NB4 (cell line): ENCODE results near the gene ARID3B.

Source experiments
- POLR2A ChIP-seq: IDR thresholded peaks from 2 replicates; pipeline ENCODE4 v1.6.1; 2011; ENCODE audit warnings: mild to moderate bottlenecking; ENCODE audit not compliant: insufficient read length; ENCODE audit errors: extremely low read depth
- TF ChIP-seq, protein P1 (sequence below): IDR thresholded peaks from one replicate; pipeline ENCODE4 v1.5.1; 2012; ENCODE audit warnings: low read depth, low read length

DNA sequence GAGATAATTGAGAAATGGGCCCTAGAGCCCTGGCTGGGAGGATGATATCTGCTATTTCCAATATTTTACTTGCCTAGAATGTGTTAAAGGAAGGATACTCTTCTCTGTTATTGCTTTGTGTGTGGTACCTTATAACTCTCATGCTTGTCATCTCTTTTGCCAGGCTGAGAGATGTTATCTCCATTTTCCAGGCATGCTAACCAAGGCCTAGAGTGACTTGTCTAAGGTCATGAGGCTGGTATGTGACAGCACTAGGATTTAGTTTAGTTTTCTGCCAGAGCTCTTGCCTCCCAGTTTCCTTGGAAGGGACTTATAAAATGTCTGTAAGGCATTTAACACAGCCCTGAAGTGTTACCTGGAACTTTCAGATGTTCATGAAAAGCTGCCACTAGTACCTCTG lies 76.0 kb downstream of the ARID3B start:
- no peak for TF ChIP-seq POLR2A
- TF ChIP-seq, protein P1, sequence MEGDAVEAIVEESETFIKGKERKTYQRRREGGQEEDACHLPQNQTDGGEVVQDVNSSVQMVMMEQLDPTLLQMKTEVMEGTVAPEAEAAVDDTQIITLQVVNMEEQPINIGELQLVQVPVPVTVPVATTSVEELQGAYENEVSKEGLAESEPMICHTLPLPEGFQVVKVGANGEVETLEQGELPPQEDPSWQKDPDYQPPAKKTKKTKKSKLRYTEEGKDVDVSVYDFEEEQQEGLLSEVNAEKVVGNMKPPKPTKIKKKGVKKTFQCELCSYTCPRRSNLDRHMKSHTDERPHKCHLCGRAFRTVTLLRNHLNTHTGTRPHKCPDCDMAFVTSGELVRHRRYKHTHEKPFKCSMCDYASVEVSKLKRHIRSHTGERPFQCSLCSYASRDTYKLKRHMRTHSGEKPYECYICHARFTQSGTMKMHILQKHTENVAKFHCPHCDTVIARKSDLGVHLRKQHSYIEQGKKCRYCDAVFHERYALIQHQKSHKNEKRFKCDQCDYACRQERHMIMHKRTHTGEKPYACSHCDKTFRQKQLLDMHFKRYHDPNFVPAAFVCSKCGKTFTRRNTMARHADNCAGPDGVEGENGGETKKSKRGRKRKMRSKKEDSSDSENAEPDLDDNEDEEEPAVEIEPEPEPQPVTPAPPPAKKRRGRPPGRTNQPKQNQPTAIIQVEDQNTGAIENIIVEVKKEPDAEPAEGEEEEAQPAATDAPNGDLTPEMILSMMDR, result no peak
